ENCODE data around the gene SNX8.
"Not testable (repeated sequence)": the region's sequence is repeated elsewhere in the genome, so short reads cannot be mapped to it uniquely, and the experiment has no call there.

SNX8 gene

DNA sequence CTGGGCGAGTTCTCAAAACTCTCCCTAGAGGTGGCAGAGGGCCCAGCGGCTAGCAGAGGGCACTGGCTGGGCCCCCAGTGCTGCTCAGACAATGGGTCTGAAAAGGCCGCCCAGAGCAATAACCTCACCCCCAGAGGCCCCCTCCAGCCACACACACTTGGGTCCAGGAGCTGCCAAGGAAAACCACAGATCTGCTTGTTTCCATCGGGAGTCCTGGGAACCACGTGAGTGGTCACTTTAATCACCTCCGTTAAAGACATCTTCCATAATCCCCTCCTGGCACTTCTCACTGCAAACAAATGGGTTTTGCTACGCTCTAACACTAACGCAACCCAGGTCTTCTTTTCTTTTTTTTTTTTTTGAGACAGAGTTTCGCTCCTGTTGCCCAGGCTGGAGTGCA is 42.2 kb downstream of the SNX8 start:
- ChIA-PET POLR2A (no interaction called here), CTCF (no interaction called here)
- no peak overlapping the region for H3K4me3 ChIP-seq (ENCODE audit: low read depth, low read length)
- TF ChIP-seq, protein P1, sequence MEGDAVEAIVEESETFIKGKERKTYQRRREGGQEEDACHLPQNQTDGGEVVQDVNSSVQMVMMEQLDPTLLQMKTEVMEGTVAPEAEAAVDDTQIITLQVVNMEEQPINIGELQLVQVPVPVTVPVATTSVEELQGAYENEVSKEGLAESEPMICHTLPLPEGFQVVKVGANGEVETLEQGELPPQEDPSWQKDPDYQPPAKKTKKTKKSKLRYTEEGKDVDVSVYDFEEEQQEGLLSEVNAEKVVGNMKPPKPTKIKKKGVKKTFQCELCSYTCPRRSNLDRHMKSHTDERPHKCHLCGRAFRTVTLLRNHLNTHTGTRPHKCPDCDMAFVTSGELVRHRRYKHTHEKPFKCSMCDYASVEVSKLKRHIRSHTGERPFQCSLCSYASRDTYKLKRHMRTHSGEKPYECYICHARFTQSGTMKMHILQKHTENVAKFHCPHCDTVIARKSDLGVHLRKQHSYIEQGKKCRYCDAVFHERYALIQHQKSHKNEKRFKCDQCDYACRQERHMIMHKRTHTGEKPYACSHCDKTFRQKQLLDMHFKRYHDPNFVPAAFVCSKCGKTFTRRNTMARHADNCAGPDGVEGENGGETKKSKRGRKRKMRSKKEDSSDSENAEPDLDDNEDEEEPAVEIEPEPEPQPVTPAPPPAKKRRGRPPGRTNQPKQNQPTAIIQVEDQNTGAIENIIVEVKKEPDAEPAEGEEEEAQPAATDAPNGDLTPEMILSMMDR (IDR thresholded peaks at IDR 0.05; ENCODE audit: insufficient read depth, low read length, missing control alignments): no peak
- DNase-seq (ENCODE audit: low read depth, low spot score): no peak

DNA sequence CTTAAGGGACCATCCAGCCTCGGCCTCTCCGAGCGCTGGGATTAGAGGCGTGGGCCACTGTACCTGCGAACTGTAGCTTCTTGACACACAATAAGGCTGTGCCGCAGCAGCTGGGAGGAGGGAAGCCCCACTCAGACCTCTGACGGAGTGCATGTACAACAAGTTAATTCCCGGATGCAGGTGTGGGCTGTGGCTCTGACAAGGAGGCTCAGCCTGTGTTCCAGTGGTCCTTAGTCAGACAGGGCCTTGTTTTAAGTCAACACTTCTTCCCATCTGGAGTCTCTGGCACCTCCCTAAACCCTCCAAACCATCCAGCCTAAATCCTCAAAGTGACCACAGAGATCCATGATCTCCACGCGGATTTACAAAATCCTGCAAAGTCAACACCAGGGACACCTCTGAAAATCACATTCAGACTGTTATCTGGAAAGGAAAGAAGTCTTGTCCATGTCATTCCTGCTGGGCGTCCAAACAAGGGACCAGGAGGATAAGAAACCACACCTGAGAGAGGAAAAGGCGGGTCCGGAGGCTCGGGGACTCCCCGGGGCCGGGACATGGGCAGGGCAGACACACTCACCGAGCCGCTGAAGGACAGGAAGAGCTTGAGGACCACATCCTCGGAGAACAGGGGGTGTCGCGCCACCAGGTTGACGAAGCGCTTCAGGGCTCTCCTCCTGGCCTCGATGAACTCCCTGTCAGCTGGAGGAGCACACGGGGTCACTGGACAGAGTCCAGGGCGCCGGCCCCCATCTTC is 42.8 kb downstream of the SNX8 start:
- CTCF ChIA-PET: no interaction called here
- POLR2A ChIA-PET: no interaction called here
- no peak for DNase-seq (ENCODE audit: low read depth, low spot score)
- TF ChIP-seq, protein P1 (IDR thresholded peaks at IDR 0.05; ENCODE audit: insufficient read depth, low read length, missing control alignments): no peak
- no peak overlapping the region for H3K4me3 ChIP-seq (ENCODE audit: low read depth, low read length)

GRCh38 chr7:2270495-2270894 is 43.7 kb downstream of the SNX8 start:
- ChIA-PET CTCF (no interaction called here), POLR2A (interaction anchor here (0.6 kb wide), 1 partner anchor 20 kb away, joined by 3 read pairs; no protein-coding TSS in a partner anchor)
- DNase-seq (ENCODE audit: low read depth, low spot score): no peak
- H3K4me3 ChIP-seq (ENCODE audit: low read depth, low read length): no peak overlapping the region
- TF ChIP-seq, protein P1 (IDR thresholded peaks at IDR 0.05; ENCODE audit: insufficient read depth, low read length, missing control alignments): no peak

- DNase-seq (ENCODE audit: low read depth, low spot score): no peak
- TF ChIP-seq, protein P1 (IDR thresholded peaks at IDR 0.05; ENCODE audit: insufficient read depth, low read length, missing control alignments): no peak
- CTCF ChIA-PET: no interaction called here
- no peak overlapping the region for H3K4me3 ChIP-seq (ENCODE audit: low read depth, low read length)
- POLR2A ChIA-PET: no interaction called here
Observed at GRCh38 chr7:2269991-2270460, 44.2 kb downstream of the SNX8 start.

DNA sequence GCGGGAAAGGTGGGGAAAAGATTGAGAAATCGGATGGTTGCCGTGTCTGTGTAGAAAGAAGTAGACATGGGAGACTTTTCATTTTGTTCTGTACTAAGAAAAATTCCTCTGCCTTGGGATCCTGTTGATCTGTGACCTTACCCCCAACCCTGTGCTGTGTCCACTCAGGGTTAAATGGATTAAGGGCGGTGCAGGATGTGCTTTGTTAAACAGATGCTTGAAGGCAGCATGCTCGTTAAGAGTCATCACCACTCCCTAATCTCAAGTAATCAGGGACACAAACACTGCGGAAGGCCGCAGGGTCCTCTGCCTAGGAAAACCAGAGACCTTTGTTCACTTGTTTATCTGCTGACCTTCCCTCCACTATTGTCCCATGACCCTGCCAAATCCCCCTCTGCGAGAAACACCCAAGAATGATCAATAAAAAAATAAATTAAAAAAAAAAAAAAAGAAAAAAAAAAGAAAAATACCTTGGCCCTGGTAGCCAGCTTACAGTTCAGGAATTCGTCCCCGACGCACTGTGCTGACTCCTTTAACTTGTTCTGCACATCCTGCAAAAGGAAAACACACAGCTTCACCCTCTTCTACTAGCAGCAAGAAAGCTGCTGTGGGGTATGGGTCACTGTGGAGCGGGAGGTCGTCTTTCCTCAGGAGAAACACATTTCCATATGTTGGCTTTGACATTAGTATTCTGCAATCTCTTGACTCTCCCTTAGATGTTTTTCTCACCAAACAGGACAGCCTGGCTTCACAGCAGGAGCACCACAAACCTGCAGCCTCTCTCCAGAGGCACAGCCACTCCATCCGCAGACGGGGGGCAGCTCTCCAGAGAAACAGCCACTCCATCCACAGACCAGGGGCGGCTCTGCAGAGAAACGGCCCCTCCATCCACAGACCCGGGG is 44.9 kb downstream of the SNX8 start:
- POLR2A ChIA-PET; H3K4me3 ChIP-seq (ENCODE audit: low read depth, low read length); CTCF ChIA-PET; DNase-seq (ENCODE audit: low read depth, low spot score): not testable (repeated sequence)

- ChIA-PET CTCF (interaction anchor here (1.3 kb wide), 1 partner anchor 18 kb away, joined by 5 read pairs; no protein-coding TSS in a partner anchor), POLR2A (no interaction called here)
- TF ChIP-seq, protein P1 (IDR thresholded peaks at IDR 0.05; ENCODE audit: insufficient read depth, low read length, missing control alignments): no peak
- DNase-seq (ENCODE audit: low read depth, low spot score): no peak
- no peak overlapping the region for H3K4me3 ChIP-seq (ENCODE audit: low read depth, low read length)
Observed at GRCh38 chr7:2266911-2267310, 47.3 kb downstream of the SNX8 start.
